Fibroblast of lung (primary cell): Measurements from ENCODE around the gene CNKSR3.

ENCODE experiments used
- CTCF ChIP-seq, 2 donors: IDR thresholded peaks in 1 of 2; conservative IDR thresholded peaks in 1 of 2; 1 replicate in 1 of 2; 2 replicates in 1 of 2; pipeline ENCODE4 v1.5.1; 2011 to 2012; ENCODE audit warnings: low read length in 2 of 2, control low read depth in 1 of 2, inconsistent platforms in 1 of 2, low read depth in 1 of 2, mild to moderate bottlenecking in 1 of 2
- EZH2 ChIP-seq: IDR thresholded peaks from 2 replicates; pipeline ENCODE4 v1.5.1; 2012; ENCODE audit warnings: low read length, control low read depth, mild to moderate bottlenecking; ENCODE audit errors: missing control alignments

DNA sequence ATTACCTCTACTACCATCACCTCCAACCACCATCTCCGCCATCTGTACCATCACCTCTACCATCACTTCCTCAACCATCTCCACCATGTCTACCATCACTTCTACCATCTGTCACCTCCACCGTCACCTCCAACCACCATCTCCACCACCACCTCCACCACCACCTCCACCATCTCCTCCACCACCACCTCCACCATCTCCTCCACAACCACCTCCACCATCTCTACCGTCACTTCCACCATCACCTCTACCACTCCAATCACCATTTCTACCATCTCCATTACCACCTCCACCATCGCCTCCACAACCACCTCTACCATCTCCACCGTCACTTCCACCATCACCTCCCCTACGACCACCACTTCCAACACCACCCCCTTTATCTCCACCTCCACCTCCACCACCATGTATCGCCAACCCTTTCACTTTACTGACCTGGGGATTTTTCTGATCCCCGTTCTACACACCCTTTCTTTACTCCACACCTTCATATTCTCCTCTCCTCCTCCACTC lies 156.2 kb downstream of the CNKSR3 start:
- TF ChIP-seq CTCF (conservative IDR thresholded peaks at IDR 0.05 in 1 of 2, IDR thresholded peaks at IDR 0.05 in 1 of 2; ENCODE audit: low read depth in 1 of 2, low read length in 2 of 2) = no peak
- no peak for TF ChIP-seq EZH2
